Stimulated activated CD4-positive, alpha-beta T cell treated with anti-CD3 and anti-CD28 coated beads, Interleukin-15, amount 100 ng/mL, for 24 hours (primary cell): ENCODE results near the gene CD209.
"Not testable (repeated sequence)": the region's sequence is repeated elsewhere in the genome, so short reads cannot be mapped to it uniquely, and the experiment has no call there.

Experiments used
- DNase-seq: peaks from one replicate; pipeline ENCODE4 v3.0.0-alpha.2; 2020

The CD209 gene

GRCh38 chr19:7746903-7747884, at the start of gene CD209:
TSS of gene CD209 (minus strand) at chr19:7747534. CDS start at chr19:7747511, 23 bp downstream.
- DNase-seq = no peak

- no peak for DNase-seq
These were observed 48.3 kb upstream of the CD209 start for GRCh38 chr19:7795555-7796161.

DNA sequence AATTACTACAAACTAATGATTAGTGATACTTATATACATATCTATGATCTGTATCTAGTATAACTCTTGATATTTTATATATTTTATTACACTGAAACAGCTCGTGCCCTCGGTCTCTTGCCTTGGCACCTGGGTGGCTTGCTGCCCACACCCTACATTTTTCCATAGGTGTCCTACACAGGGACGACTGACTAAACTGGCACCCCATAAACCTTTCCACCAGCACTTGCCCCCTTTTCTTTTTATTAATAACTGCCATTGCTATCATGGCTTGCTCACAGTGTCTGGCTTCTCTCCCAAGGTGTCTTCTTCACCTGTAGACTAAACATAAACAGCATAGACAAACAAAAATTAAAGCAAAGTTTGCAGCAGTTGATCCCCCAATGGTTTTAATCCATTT, 46.2 kb upstream of the CD209 start:
- DNase-seq = no peak

GRCh38 chr19:7792701-7793100, 45.4 kb upstream of the CD209 start:
- DNase-seq = not testable (repeated sequence)

- DNase-seq = no peak
These were observed 44.9 kb upstream of the CD209 start for GRCh38 chr19:7792281-7792680.

DNA sequence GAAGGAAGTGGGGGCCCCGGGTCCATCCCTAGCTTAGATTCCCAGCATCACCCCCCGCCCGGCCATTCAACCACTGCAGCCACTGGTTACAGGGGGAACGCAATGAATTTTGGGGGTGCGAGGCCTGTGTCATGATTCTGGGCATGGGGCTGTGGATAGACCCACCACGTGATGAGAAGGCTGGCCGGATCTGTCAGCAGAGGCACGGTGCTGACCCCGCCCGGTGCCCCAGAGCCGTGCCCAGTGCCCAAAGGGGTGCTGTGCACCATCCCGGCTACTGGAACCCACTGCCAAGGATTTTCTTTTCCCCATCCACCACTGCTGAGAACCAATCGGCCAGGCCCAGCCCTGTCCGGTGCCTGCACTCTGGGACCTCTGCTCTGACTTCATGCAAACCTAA, 43.1 kb upstream of the CD209 start:
- no peak for DNase-seq

DNA sequence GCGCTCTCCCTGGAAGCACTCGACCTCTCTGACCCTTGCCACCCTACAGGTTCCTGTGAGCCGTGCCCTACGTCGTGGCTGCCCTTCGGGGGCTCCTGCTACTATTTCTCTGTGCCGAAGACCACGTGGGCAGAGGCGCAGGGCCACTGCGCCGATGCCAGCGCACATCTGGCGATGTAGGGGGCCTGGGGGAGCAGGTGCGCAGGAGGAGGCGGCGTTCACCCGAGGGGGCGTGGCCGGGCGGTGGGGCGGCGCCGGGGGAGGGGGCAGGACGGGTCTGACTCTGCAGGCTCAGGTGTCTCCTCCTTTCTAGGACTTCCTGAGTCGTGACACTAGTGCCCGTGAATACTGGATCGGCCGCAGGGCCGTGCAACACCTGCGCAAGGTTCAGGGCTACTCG, 42.1 kb upstream of the CD209 start:
- DNase-seq = peak; percentile 48

DNA sequence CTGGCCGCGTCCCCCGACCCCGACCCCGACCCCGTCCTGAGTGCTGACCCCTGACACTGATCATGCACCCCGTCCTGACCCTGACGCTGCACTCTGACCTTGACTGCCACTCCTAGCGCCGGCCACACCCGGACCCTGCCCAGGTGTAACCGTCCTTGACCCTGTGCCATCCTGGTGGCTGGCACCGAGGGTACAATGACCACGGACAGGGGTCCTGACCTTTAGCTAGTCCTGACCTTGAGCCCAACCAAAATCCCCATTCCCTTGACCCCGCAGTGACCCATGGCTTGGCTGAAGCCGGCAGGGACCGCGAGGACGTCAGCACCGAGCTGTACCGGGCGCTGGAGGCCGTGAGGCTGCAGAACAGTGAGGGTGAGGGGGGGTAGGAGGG, 41.6 kb upstream of the CD209 start:
- DNase-seq = no peak

- DNase-seq = no peak
These were observed 41.0 kb upstream of the CD209 start for GRCh38 chr19:7788178-7788932.

DNA sequence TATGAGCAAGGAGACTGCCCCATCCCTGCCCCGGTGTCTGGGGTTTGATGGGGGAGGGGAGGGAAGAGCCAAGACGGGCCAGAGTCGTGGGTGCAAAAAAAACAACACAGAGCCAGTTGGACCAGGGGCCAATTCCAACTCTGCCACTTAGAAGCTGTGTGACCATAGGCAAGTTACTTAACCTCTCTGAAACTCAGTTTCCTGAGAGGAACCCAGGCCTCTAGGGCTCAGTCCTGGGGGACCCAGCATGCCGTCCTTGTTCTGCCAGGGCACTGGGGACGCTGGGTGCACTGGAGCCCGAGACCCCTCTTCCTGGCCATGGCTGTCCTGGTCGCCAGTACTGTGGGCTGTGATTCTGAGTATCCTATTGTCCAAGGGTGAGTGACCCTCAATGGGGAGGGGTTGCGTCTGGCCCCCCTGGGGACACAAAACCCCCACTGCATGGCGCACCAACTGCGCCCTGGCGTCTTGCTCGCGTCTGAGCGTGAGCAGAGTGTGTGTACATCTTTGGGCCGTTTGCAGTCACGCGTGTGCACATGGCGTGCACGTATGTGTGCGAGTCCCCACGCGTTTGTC, 40.4 kb upstream of the CD209 start:
- no peak for DNase-seq

DNA sequence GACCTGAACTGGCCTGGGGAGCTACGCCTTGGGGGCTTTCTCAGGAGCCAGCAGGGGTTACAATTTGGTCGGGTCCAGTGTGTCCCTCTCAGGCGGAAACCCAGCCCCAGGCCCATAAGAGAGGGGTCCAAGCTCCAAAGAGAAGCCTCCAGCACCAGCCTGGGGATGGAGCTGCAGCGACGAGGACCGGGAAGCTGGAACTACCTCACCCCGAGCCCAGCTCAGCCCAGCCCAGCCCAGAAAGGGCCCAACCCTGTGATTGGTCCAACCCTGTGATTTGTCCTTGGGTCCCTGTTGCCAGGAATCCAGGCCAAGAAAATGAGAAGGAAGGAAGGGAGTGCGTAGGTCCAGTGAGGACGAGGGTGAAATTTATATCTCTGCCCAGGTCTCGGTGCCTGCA, 39.8 kb upstream of the CD209 start:
- no peak for DNase-seq

DNA sequence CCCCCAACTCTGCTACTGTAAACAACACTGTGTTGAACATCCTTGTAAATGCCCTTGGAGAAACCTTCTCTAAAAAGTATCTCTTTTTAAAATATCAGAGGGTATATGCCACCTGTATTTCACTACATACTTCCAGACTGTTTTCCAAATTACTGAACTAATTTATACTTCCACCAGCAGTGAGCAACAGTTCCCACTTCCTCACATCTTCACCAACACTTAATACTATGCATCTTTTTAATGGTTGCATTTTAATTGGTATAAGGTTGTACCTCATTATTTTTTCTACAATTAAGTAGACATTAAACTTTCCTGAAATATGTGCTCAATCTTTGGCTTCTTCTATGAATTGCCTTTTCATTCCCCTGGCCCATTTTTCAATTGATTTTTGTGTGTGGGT, 37.5 kb upstream of the CD209 start:
- DNase-seq = no peak

- DNase-seq = no peak
These were observed 36.7 kb upstream of the CD209 start for GRCh38 chr19:7783991-7784423.

DNA sequence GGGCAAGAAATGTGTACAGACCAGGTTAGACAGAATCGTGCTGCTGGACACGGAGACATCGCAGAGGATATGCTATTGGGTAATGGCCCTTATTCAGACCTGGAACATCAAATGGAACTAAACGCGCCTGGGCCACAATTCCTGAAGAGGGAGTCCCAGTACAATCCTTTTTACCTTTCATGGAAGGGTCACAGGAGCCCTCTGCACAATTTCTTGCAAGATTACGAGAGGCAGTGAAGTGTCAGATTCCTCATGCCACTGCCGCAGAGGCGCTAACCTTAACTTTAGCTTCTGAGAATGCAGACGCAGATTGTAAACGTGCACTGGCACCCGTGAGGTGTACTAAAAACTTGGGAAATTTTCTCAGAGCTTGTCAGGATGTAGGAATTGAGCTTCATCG, 33.8 kb upstream of the CD209 start:
- DNase-seq = no peak

DNA sequence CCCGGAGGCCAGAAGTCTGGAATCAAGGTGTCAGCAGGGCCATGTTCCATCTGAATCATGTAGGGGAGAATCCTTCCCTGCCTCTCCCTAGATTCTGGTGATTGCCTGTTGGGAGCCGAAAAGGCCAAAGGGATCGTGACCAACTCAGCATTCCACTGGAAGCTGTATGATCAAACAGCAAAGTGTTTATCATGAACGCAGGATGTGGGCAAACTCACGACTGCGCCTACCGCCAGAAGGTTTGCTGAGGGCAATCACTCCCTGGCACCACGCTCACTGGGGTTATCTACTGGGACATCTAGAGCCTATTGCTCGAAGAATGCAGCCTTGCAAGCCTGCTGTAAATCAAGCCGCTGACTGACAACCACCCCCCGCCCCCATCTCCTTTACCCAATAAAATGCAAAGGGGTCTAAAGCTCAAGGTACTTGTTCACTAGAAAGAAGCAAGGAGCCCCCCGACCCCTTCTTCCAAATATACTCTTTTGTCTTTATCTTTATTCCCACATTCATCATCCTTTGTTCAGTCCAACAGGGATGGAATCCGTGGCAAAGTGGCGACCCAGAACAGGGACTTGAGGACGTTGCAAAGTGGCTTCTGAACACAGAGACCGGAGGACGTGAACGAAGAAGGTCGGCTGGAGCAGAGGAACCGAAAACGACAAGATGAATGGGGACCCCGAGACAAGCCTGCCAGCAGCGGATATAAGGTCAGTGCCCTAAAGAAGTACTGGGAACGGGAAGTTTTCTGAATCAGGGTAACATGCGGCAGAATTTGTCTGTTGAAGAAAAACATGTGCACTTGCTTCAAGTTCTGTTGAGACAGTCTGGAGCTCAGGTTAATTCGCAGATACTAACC, 32.5 kb upstream of the CD209 start:
- DNase-seq = no peak

DNA sequence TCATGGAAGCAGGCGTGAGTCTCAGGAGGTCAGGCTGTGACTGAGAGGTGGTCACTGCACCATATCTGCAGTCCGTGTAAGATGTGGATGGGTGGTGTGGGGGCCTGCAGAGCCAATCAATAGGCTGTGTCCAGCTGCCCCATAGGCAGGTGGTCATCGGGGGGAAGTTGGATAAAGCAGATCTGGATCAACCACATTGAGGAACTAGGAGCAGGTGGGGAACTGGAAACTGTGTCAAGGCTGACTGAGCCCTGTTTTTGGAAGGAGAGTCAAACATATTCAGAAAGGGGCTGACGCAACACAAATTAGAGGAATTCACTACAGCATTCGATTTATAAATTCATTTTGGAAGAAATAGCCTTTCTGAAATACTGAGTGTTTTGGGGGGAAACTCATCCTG, 30.7 kb upstream of the CD209 start:
- no peak for DNase-seq

DNA sequence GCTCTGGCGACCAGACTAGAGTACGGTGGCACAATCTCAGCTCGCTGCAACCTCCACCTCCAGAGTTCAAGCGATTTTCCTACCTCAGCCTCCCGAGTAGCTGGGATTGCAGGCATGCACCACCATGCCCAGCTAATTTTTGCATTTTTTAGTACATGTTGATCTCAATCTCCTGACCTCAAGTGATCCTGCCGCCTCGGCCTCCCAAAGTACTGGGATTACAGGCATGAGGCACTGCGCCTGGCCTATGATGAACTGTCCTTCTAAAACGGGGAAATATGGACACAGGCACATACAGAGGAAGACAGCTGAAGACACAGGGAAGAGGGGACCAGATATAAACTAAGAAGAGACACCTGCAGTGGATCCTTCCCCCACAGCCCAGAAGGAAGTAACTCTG, 28.4 kb upstream of the CD209 start:
- DNase-seq = no peak

DNA sequence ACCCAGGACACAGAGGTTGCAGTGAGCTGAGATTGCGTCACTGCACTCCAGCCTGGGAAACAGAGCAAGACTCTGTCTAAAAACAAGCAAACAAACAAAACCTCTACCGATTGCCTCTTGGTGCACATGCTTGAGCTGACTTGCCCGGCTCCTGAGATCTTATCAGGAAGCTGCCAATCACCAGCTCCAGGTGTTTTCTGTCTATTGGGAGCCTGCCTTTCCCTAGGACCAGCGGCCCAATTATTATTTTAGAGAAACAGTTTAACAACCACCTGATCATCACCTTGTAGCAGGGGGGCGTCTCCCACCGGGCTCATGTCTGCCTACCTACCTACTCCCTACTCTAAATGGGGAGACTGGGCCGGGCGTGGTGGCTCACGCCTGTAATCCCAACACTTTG, 26.5 kb upstream of the CD209 start:
- DNase-seq = no peak

DNA sequence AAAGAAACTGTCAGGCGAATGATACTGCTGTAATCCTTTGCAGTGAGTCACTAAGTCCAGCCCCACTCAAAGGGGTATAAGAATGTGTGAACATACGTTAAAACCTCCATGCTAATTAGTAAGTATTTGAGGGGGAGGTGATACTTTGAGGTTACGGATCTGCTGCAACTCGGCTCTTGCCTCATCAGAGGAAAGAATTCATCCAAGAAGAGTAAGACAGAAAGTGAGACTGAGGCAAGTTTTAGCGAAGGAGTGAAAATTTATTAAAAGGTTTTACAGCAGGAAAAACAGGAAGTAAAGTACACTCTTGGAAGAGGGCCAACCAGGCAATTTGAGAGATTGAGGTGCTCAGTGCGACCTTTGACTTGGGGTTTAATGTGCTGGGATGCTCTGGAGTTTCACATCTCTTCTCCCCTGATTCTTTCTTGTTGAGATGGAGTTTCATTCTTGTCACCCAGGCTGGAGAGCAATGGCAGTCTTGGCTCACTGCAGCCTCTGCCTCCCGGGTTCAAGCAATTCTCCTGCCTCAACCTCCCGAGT, 25.5 kb upstream of the CD209 start:
- peak; percentile 58 for DNase-seq

DNA sequence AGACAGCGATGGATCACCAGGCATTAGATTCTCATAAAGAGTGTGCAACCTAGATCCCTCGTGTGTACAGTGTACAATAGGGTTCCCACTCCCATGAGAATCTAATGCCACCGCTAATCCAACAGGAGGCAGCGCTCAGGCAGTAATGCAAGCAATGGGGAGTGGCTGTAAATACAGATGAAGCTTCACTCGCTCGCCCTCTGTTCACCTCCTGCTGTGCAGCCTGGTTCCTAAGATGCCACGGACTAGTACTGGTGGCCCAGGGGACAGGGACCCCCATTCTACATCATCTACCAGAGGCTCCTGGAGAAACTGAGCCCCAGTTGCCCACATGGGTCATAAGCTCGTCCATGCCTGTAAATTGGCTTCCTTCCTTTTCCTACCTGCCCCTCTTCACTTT, 23.7 kb upstream of the CD209 start:
- no peak for DNase-seq

DNA sequence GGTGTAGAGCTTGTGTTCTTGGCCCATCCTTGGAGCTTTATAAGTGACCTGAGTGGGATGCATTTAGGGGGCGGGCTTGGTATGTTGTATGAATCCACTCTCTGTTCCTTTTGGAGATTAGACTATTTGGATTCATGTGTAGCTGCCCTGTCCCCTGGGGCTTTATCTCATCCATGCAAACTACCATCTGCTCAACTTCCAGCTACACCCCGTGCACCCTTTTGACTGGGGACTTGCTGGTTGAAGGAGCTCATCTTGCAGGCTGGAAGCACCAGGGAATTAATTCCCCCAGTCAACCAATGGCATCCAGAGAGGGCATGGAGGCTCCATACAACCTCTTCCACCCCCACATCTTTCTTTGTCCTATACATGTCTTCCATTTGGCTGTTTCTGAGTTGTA, 21.8 kb upstream of the CD209 start:
- DNase-seq = no peak

DNA sequence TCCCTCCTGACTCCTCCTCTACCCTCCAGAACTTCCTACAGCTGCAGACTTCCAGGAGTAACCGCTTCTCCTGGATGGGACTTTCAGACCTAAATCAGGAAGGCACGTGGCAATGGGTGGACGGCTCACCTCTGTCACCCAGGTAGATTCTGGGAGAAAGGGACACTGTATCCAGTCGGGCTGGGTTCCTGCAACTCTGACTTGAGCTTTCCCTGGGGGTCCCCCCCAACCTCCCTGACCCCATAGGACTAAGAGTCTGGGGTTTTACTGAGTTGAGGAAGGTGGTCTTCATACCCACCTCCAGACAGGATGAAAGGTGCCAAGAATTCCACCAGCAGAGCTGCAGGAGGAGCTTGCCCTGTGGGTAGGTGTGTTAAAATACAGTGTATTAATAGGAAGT, 20.2 kb upstream of the CD209 start:
- no peak for DNase-seq
